NT2/D1 (cell line): ENCODE results near the gene PGP.

Experiments used
- DNase-seq: peaks from one replicate; pipeline ENCODE4 v3.0.0-alpha.2; 2011; ENCODE audit warnings: low read depth, low spot score
- H3K27me3 ChIP-seq: 2 replicates; pipeline ENCODE4 v1.6.0; 2011; ENCODE audit warnings: mild to moderate bottlenecking; ENCODE audit not compliant: insufficient read length, insufficient read depth
- H3K36me3 ChIP-seq: 2 replicates; pipeline ENCODE4 v1.6.1; 2011; ENCODE audit warnings: mild to moderate bottlenecking, low read length, mixed read lengths; ENCODE audit not compliant: insufficient read depth, insufficient read length
- H3K4me1 ChIP-seq: 2 replicates; pipeline ENCODE4 v1.5.1; 2011; ENCODE audit not compliant: insufficient read depth, insufficient read length
- H3K4me3 ChIP-seq: 2 replicates; pipeline ENCODE4 v1.5.1; 2011; ENCODE audit warnings: low read depth; ENCODE audit not compliant: insufficient read length
- H3K9ac ChIP-seq: 2 replicates; pipeline ENCODE4 v1.6.0; 2011; ENCODE audit warnings: low read depth; ENCODE audit not compliant: insufficient read length
- H3K9me3 ChIP-seq: 2 replicates; pipeline ENCODE4 v1.5.1; 2011; ENCODE audit warnings: mild to moderate bottlenecking, low read length; ENCODE audit not compliant: insufficient read depth
- SUZ12 ChIP-seq: IDR thresholded peaks from 2 replicates; pipeline ENCODE4 v1.6.1; 2011; ENCODE audit not compliant: insufficient read length, insufficient read depth; ENCODE audit errors: extremely low read depth
- YY1 ChIP-seq: IDR thresholded peaks from 2 replicates; pipeline ENCODE4 v1.6.1; 2011; ENCODE audit not compliant: insufficient read length, insufficient read depth
- ZNF274 ChIP-seq: IDR thresholded peaks from 2 replicates; pipeline ENCODE4 v1.6.1; 2011; ENCODE audit warnings: mild to moderate bottlenecking, low read depth, low read length

The PGP gene

DNA sequence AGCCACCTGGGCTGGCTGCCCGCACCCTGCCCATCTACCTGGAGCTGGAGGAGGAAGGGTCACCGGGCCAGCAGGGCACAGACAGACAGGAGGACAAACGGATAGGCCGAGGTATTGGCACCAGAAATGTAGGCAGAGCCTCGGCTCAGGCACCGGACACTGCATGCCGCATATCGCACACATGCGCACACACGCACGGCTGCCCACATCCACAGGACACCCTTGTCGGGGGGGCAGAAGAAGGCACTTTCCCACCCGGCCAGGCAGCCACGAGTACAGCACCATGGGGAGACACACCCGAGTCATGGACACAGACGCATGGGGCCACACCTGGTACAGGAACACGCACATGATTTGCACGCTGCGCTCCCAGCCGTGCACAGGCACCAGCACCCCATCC lies 32.7 kb downstream of the PGP start:
- Histone ChIP-seq H3K9me3 (no peaks in the 10 kb centered on the region), H3K9ac (peak overlapping the region; percentile 32), H3K36me3 (peaks cover 29% of the 10 kb centered on the region), H3K4me3 (no peak overlapping the region), H3K27me3 (no peaks in the 10 kb centered on the region), H3K4me1 (peaks cover 19% of the 10 kb centered on the region)
- no peak for DNase-seq
- TF ChIP-seq YY1, result no peak
- TF ChIP-seq ZNF274, result no peak
- TF ChIP-seq SUZ12, result no peak

DNA sequence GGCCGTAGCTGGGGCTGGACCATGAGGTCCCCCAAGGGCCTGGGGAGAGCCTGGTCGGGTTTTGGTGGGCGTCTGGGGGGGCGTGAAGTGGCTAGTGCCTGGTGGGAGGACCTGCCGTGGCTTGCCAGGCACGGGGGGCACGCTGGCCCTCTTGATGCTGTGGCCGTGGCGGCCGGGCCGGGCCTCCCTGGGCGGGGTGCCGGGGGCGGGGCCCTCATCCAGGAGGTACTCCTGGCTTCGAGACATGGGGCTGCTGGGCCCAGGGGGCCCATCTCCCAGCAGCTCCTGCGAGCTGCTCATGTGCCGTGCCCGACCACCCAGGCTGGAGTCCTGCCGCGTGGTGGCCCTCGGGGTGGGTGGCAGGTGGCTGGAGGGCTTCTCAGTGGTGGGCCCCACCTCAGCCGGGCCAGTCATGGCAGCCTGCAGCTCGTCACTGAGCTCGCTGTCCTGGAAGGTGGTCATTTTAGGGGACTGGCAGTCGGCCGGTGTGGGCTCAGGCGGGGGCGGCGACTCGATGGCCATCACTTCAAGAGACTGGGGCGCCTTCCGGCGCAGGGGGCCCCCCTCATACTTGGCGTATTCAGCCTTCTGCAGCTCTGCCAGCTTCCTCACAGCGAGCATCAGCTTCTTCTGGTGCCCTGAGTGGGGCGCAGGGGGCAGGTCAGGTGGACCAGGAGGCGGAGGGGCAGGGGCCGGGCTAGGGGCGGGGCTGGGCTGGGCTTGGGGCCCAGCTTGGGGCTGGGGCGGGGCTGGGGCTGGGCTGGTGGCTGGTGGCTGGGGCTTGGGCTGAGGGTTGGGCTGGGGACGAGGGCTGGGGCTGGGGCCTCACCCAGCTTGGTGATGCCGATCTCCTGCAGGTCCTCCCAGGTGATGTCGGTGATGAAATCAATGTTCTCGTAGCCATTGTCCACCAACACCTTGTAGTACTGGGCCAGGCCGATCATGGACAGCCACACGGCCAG lies 33.4 kb downstream of the PGP start:
- no peaks in the 10 kb centered on the region for H3K27me3 ChIP-seq
- peaks cover 18% of the 10 kb centered on the region for H3K4me1 ChIP-seq
- TF ChIP-seq ZNF274 (no peak), YY1 (no peak), SUZ12 (no peak)
- peaks cover 35% of the 10 kb centered on the region for H3K36me3 ChIP-seq
- DNase-seq, result no peak
- no peak overlapping the region for H3K4me3 ChIP-seq
- peak overlapping the region; percentile 32 for H3K9ac ChIP-seq
- no peaks in the 10 kb centered on the region for H3K9me3 ChIP-seq

DNA sequence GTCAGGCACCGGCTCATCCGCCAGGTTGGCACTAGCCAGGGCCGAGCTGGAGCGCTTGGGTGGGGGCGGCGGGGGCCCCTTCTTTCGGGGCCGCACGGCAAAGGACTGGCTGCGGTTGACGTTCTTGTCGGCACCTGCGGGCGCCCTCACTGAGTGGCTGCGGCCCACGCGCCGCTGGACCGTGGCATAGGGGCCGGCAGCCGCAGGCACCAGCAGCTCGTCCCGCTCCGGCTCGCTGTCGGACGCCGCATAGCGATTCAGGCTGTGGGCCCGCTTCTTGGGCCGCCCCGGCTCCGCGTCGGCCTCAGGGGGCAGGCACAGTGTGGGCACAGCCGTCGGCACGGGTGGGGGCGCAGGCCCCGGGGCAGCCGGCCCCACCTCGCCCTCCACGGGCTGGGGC lies 34.2 kb downstream of the PGP start:
- no peak for TF ChIP-seq ZNF274
- TF ChIP-seq SUZ12, result no peak
- no peak for TF ChIP-seq YY1
- DNase-seq, result no peak
- peaks cover 43% of the 10 kb centered on the region for H3K36me3 ChIP-seq

DNA sequence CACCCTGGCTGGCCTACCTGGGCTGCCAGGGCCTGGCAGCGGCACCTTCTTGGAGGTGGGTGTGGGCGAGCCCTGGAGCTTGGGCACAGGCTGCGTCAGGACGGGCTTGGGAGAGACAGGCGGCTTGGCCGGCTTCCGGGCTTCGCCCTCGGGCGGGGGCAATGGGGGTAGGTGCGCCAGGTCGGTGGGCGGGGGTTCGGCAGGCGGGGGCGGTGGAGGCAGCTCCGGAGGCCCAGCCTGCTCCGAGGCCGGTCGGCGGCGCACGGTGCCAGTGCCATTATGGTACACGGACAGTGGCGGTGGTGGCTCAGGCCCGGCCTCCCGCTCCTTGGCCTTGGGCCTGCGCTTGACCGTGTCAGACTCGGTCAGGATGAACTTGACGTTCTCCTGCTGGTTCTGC lies 35.1 kb downstream of the PGP start:
- Histone ChIP-seq H3K9me3 (no peaks in the 10 kb centered on the region), H3K9ac (no peak overlapping the region), H3K36me3 (peaks cover 52% of the 10 kb centered on the region), H3K27me3 (no peaks in the 10 kb centered on the region), H3K4me1 (peaks cover 17% of the 10 kb centered on the region), H3K4me3 (no peak overlapping the region)
- TF ChIP-seq YY1 (no peak), SUZ12 (no peak)
- DNase-seq, result no peak

More for the DNA sequence above, 34.2 kb downstream of the PGP start:
- Histone ChIP-seq H3K27me3 (no peaks in the 10 kb centered on the region), H3K9me3 (no peaks in the 10 kb centered on the region), H3K9ac (no peak overlapping the region), H3K4me3 (no peak overlapping the region), H3K4me1 (peaks cover 17% of the 10 kb centered on the region)

DNA sequence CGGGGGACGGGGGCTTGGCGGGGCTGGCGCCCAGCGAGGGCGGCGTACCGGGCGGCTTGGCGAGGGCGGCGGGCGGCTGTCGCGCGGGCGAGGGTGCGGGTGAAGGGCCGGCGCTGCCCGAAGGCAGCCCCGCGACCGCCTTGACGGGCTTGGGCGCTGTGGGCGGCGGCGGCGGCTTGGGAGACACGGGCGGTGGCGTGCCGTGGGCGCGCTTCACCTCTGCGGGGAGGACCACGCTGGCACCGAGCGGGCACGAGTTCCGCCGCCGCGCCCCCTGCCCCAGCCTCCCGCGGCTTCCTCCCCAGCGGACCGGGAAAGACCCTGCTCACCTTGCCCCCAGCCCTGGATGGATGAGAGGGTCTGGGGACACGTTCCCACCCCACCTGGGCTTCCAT lies 35.5 kb downstream of the PGP start:
- TF ChIP-seq SUZ12 (no peak), YY1 (no peak), ZNF274 (no peak)
- DNase-seq, result no peak
- H3K9ac ChIP-seq, result no peak overlapping the region
- no peak overlapping the region for H3K4me3 ChIP-seq
- peaks cover 54% of the 10 kb centered on the region for H3K36me3 ChIP-seq
- H3K27me3 ChIP-seq, result no peaks in the 10 kb centered on the region
- peaks cover 17% of the 10 kb centered on the region for H3K4me1 ChIP-seq
- H3K9me3 ChIP-seq, result no peaks in the 10 kb centered on the region

DNA sequence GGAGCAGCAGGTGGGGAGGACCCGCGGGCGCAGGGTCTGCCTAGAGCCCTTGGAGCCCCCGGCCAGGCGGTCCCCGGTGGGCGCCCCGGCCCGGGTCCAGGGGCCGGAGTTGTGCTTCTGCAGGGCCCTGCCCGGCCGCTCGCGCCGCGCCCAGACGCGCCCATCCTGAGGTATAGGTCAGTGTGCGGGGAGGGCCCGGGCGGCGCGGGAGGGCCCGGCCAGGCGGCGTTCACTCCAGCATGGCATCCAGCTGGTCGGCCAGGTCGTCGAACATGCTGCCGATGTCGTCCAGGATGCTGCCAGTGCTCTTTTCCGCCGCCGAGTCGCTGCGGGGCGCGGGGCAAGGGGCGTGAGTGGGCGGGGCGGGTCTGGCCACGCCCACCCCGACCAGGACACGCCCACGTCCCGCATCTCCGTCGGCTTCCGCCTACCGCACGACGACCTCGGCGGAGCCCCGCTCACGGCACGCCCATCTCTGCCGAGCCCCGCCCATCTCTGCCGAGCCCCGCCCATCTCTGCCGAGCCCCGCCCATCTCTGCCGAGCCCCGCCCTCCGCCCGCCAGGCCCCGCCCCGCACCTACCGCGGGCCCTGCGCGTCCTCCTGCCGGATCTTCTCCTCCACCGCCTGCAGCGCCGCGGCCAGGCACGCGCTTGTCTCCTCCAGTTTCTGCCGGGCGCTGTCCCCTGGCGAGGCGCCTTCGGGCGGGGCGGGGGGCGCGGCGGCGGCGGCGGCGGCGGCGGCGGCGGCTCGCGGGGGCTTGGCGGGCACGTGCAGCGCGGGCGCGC lies 36.1 kb downstream of the PGP start:
- Histone ChIP-seq H3K36me3 (peaks cover 60% of the 10 kb centered on the region), H3K4me1 (peaks cover 17% of the 10 kb centered on the region), H3K9ac (no peak overlapping the region), H3K27me3 (no peaks in the 10 kb centered on the region), H3K9me3 (no peaks in the 10 kb centered on the region), H3K4me3 (no peak overlapping the region)
- DNase-seq, result peak; percentile 71
- TF ChIP-seq SUZ12 (no peak), ZNF274 (no peak), YY1 (no peak)

DNA sequence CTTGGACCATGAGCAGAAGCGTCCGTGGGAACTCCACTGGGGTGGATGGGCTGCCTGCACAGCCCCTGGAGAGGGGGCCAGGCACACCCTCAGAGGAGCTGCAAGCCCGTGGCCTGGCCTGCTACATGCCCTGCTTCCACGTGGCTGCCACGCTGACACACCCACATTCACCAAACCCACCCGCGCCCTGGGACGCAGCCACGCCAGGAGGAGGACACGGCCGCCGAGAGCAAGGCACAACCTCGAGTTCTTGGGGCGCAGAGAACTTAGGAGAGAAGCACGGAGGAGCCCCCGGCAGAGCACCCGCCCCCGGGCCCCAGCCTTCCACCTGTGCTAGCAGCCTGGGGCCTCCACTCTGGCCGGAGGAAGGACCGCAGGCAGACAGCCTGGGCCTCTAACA lies 37.1 kb downstream of the PGP start:
- DNase-seq, result no peak
- no peak overlapping the region for H3K4me3 ChIP-seq
- TF ChIP-seq SUZ12 (no peak), YY1 (no peak), ZNF274 (no peak)
- no peaks in the 10 kb centered on the region for H3K9me3 ChIP-seq
- H3K36me3 ChIP-seq, result peaks cover 65% of the 10 kb centered on the region
- no peak overlapping the region for H3K9ac ChIP-seq
- peaks cover 12% of the 10 kb centered on the region for H3K4me1 ChIP-seq
- no peaks in the 10 kb centered on the region for H3K27me3 ChIP-seq
